ENCODE data around the gene ZNF728. TPM values are rescaled to one million over a fixed set of nuclear protein-coding genes. Genes with fewer than 3 reads are reported as not detected.
"Not testable (repeated sequence)": the region's sequence is repeated elsewhere in the genome, so short reads cannot be mapped to it uniquely, and the experiment has no call there.

Gene ZNF728
- total RNA-seq (not detected), total RNA-seq (0 to 0.12 (median 0) reads per million in 29 experiments)
- total RNA-seq (2013), result not detected

DNA sequence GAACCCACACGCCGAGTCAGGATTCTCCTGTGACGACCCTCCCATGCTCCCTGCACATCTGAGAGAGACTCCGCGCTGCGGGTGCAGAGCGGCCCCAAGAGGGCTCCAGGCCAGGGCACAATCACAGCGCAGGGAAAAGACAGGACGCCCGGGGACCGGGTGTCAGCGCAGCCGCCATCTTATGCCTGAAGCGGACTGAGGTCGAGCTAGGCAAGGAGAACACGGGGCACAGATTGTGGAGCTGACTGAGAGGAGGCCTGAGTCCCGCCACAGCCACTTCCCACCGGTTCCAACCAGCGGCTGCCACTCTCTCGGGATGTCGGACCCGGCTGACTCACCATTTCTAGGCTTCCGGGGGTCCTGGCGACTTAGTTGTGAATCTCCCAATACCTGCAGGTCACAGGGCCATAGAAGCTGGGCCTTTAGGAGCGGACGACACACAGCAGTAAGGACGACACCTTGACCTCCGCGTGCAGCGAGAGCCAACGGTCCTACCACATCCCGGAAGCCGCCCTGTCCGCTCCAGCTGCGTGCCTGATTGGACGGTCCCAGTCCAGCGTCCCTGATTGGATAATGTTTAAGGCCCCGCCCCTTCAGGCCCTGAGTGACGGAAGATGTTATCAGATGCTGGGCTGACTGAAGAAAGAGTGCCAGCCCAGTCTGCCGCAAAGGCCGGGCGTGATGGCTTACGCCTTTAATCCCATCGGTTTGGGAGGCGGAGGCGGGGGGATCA, at the start of gene ZNF728:
ZNF728 (minus strand) TSS at position 487 of the 733 bp plus-strand sequence; CDS start at position 341, 146 bp downstream.
- DNase-seq, result peak in 1 of 35 experiments; percentile 4
- CTCF ChIA-PET, result no interaction called here

DNA sequence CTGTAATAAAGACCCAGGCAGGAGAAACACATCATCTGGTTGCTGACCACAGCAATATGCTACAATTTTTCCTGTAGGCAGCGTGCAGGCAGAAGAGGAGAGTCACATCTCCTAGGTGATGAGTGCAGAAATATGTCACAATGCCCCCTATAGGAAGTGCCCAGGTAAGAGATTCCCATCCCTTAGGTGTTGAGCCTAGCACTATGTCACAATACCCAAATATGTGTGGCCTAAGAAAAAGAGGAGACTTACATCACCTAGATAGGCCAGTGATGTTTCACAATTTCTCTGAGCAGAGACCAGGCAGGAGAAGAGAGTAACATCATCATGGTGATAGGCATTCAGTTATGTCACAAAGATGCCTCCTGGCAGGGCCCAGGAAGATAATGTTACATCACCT, 49.4 kb upstream of the ZNF728 start:
- H3K27me3 ChIP-seq (replicated peaks in 1 of 2; ENCODE audit: control insufficient read depth in 2 of 2, extremely low read depth in 1 of 2, insufficient read depth in 2 of 2, low read length in 1 of 2), result no peaks in the 10 kb centered on the region
- DNase-seq, result no peak
- H3K4me1 ChIP-seq (ENCODE audit: control insufficient read depth in 1 of 2, extremely low read depth in 1 of 2, insufficient read depth in 2 of 2, low read length in 2 of 2), result no peaks in the 10 kb centered on the region
- H3K27ac ChIP-seq (ENCODE audit: low read length), result no peak overlapping the region
- ChIA-PET POLR2A (no interaction called here), CTCF (no interaction called here)
- H3K36me3 ChIP-seq (ENCODE audit: control insufficient read depth in 2 of 2, extremely low read depth in 1 of 2, insufficient read depth in 1 of 2, low read length in 1 of 2), result no peaks in the 10 kb centered on the region
- no peak for ATAC-seq (replicated peaks in 1 of 4)
- H3K4me1 Mint-ChIP-seq, result no peaks in the 10 kb centered on the region
- H3K27me3 Mint-ChIP-seq, result no peaks in the 10 kb centered on the region
- H3K4me3 ChIP-seq (ENCODE audit: control insufficient read depth in 1 of 2, extremely low read depth in 1 of 2, low read length in 1 of 2), result no peak overlapping the region
- H3K27ac Mint-ChIP-seq, result no peak overlapping the region
- no peaks in the 10 kb centered on the region for H3K9me3 ChIP-seq
- no peaks in the 10 kb centered on the region for H3K36me3 Mint-ChIP-seq
- H3K9me3 Mint-ChIP-seq, result peaks cover 24 to 43% (median 27%) of the 10 kb centered on the region in 3 donors
- H3K4me3 Mint-ChIP-seq, result no peak overlapping the region
- no CpG with 5 or more reads among the region's 1 CpG for WGBS (ENCODE audit: insufficient coverage)

More for the DNA sequence above, at the start of gene ZNF728:
- peaks cover 3% of the 10 kb centered on the region for H3K9me3 ChIP-seq
- 23% methylated on average over 40 of the region's 46 CpGs for whole genome bisulfite sequencing (ENCODE audit: insufficient coverage)
- no peaks in the 10 kb centered on the region for H3K36me3 ChIP-seq (ENCODE audit: control insufficient read depth in 2 of 2, extremely low read depth in 1 of 2, insufficient read depth in 1 of 2, low read length in 1 of 2)
- H3K4me3 ChIP-seq (ENCODE audit: control insufficient read depth in 1 of 2, extremely low read depth in 1 of 2, low read length in 1 of 2), result no peak within 1 kb of the TSS
- H3K27me3 ChIP-seq (replicated peaks in 1 of 2; ENCODE audit: control insufficient read depth in 2 of 2, extremely low read depth in 1 of 2, insufficient read depth in 2 of 2, low read length in 1 of 2), result peaks cover 0 to 7% of the 10 kb centered on the region in 2 experiments
- Mint-ChIP-seq H3K27me3 (no peaks in the 10 kb centered on the region), H3K9me3 (peaks cover 18 to 36% (median 19%) of the 10 kb centered on the region in 3 donors), H3K36me3 (no peaks in the 10 kb centered on the region), H3K4me1 (no peaks in the 10 kb centered on the region), H3K27ac (no peak within 1 kb of the TSS), H3K4me3 (no peak within 1 kb of the TSS)
- no peak within 1 kb of the TSS for H3K27ac ChIP-seq (ENCODE audit: low read length)
- no peak for ATAC-seq (replicated peaks in 1 of 4)
- POLR2A ChIA-PET, result no interaction called here
- H3K4me1 ChIP-seq (ENCODE audit: control insufficient read depth in 1 of 2, extremely low read depth in 1 of 2, insufficient read depth in 2 of 2, low read length in 2 of 2), result no peaks in the 10 kb centered on the region

DNA sequence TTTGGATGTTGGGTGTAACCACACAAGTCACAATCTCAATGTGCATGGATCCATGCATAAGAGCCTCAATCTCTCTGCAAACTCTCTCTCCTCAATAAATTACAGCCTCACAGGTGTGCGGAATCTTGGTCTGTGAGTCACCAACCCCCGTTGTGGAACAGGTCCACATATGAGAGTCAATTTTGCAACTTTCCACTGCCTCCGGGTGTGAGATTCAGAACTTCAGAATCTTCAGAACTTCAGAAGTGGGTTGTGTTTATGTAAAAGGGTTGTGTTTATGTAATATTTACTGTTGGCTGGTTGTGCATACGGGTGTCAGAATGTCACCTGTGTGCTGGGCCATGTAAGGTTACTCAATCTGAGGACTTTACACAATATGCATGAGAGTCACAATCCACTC, 46.3 kb upstream of the ZNF728 start:
- H3K4me3 Mint-ChIP-seq, result no peak overlapping the region
- H3K9me3 Mint-ChIP-seq, result peaks cover 23 to 39% (median 34%) of the 10 kb centered on the region in 3 donors
- CTCF ChIA-PET, result no interaction called here

GRCh38 chr19:23046743-23047142, 43.8 kb upstream of the ZNF728 start:
- Histone ChIP-seq H3K9me3 (no peaks in the 10 kb centered on the region), H3K27ac (ENCODE audit: low read length) (no peak overlapping the region), H3K4me1 (ENCODE audit: control insufficient read depth in 1 of 2, extremely low read depth in 1 of 2, insufficient read depth in 2 of 2, low read length in 2 of 2) (no peaks in the 10 kb centered on the region), H3K27me3 (replicated peaks in 1 of 2; ENCODE audit: control insufficient read depth in 2 of 2, extremely low read depth in 1 of 2, insufficient read depth in 2 of 2, low read length in 1 of 2) (no peaks in the 10 kb centered on the region), H3K4me3 (ENCODE audit: control insufficient read depth in 1 of 2, extremely low read depth in 1 of 2, low read length in 1 of 2) (no peak overlapping the region), H3K36me3 (ENCODE audit: control insufficient read depth in 2 of 2, extremely low read depth in 1 of 2, insufficient read depth in 1 of 2, low read length in 1 of 2) (no peaks in the 10 kb centered on the region)
- ChIA-PET POLR2A (no interaction called here), CTCF (no interaction called here)
- H3K4me3 Mint-ChIP-seq, result no peak overlapping the region
- no CpG with 5 or more reads among the region's 6 CpGs for WGBS (ENCODE audit: insufficient coverage)
- DNase-seq, result no peak
- H3K27me3 Mint-ChIP-seq, result no peaks in the 10 kb centered on the region
- H3K27ac Mint-ChIP-seq, result no peak overlapping the region
- no peaks in the 10 kb centered on the region for H3K4me1 Mint-ChIP-seq
- no peaks in the 10 kb centered on the region for H3K36me3 Mint-ChIP-seq
- no peak for ATAC-seq (replicated peaks in 1 of 4)
- peaks cover 28 to 34% (median 32%) of the 10 kb centered on the region in 3 donors for H3K9me3 Mint-ChIP-seq

More for the DNA sequence above, 46.3 kb upstream of the ZNF728 start:
- H3K4me3 ChIP-seq (ENCODE audit: control insufficient read depth in 1 of 2, extremely low read depth in 1 of 2, low read length in 1 of 2), result no peak overlapping the region
- Mint-ChIP-seq H3K36me3 (no peaks in the 10 kb centered on the region), H3K27me3 (no peaks in the 10 kb centered on the region), H3K4me1 (no peaks in the 10 kb centered on the region), H3K27ac (no peak overlapping the region)
- H3K36me3 ChIP-seq (ENCODE audit: control insufficient read depth in 2 of 2, extremely low read depth in 1 of 2, insufficient read depth in 1 of 2, low read length in 1 of 2), result no peaks in the 10 kb centered on the region
- no peaks in the 10 kb centered on the region for H3K9me3 ChIP-seq
- no peak overlapping the region for H3K27ac ChIP-seq (ENCODE audit: low read length)
- WGBS (ENCODE audit: insufficient coverage), result 100% methylated on average over 1 of the region's 4 CpGs
- POLR2A ChIA-PET, result no interaction called here
- H3K4me1 ChIP-seq (ENCODE audit: control insufficient read depth in 1 of 2, extremely low read depth in 1 of 2, insufficient read depth in 2 of 2, low read length in 2 of 2), result no peaks in the 10 kb centered on the region
- ATAC-seq (replicated peaks in 1 of 4) (no peak), DNase-seq (no peak)
- no peaks in the 10 kb centered on the region for H3K27me3 ChIP-seq (replicated peaks in 1 of 2; ENCODE audit: control insufficient read depth in 2 of 2, extremely low read depth in 1 of 2, insufficient read depth in 2 of 2, low read length in 1 of 2)

DNA sequence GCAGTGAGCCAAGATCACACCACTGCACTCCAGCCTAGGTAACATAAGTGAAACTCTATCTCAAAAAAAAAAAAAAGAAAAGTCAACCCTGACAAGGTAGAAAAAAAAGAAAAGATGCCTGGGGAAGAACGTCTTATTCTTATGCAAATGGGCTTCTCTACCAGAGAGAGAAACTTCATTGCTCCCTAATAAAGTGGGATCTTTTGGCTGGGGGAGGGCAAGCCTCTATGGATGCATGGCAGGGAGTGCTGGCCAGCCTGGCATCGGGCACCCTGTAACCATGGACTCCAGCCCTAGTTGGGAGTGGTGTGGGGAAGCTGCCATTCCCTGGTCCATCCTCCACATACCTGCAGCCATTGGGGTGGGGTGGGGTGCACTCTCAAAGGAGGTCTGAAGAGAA, 30.7 kb upstream of the ZNF728 start:
- CTCF ChIA-PET, result no interaction called here
- POLR2A ChIA-PET, result no interaction called here
- ATAC-seq (replicated peaks in 1 of 4) (no peak), DNase-seq (no peak)
- no CpG with 5 or more reads among the region's 2 CpGs for WGBS (ENCODE audit: insufficient coverage)
- Mint-ChIP-seq H3K36me3 (peaks cover 4% of the 10 kb centered on the region), H3K4me3 (no peak overlapping the region), H3K27ac (no peak overlapping the region), H3K27me3 (no peaks in the 10 kb centered on the region), H3K4me1 (no peaks in the 10 kb centered on the region), H3K9me3 (peaks cover 5 to 13% (median 10%) of the 10 kb centered on the region in 3 donors)
- no peaks in the 10 kb centered on the region for H3K4me1 ChIP-seq (ENCODE audit: control insufficient read depth in 1 of 2, extremely low read depth in 1 of 2, insufficient read depth in 2 of 2, low read length in 2 of 2)
- H3K4me3 ChIP-seq (ENCODE audit: control insufficient read depth in 1 of 2, extremely low read depth in 1 of 2, low read length in 1 of 2), result no peak overlapping the region
- H3K36me3 ChIP-seq (ENCODE audit: control insufficient read depth in 2 of 2, extremely low read depth in 1 of 2, insufficient read depth in 1 of 2, low read length in 1 of 2), result no peaks in the 10 kb centered on the region
- no peak overlapping the region for H3K27ac ChIP-seq (ENCODE audit: low read length)
- no peaks in the 10 kb centered on the region for H3K9me3 ChIP-seq
- H3K27me3 ChIP-seq (replicated peaks in 1 of 2; ENCODE audit: control insufficient read depth in 2 of 2, extremely low read depth in 1 of 2, insufficient read depth in 2 of 2, low read length in 1 of 2), result no peaks in the 10 kb centered on the region

DNA sequence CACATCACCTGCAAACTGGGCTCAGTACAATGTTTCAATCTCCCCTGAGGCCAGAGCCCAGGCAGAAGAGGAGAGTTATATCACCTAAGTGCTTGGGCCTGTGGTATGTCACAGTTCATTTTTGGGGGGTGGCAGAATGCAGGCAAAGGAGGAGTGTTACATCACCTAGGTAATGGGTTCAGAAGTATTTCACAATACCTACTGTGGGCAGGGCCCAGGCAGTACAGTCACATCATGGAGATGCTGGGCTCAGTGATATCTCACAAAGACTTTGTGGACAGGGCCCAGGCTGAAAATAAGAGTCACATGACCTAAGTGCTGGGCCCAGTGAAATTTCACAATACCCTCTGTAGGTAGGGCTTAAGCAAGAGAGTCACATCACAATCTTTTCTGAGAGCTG, 12.7 kb upstream of the ZNF728 start:
- H3K36me3 Mint-ChIP-seq, result no peaks in the 10 kb centered on the region
- no peak for ATAC-seq (replicated peaks in 1 of 4)
- Histone ChIP-seq H3K9me3 (no peaks in the 10 kb centered on the region), H3K36me3 (ENCODE audit: control insufficient read depth in 2 of 2, extremely low read depth in 1 of 2, insufficient read depth in 1 of 2, low read length in 1 of 2) (no peaks in the 10 kb centered on the region), H3K4me3 (ENCODE audit: control insufficient read depth in 1 of 2, extremely low read depth in 1 of 2, low read length in 1 of 2) (no peak overlapping the region), H3K27ac (ENCODE audit: low read length) (no peak overlapping the region), H3K27me3 (replicated peaks in 1 of 2; ENCODE audit: control insufficient read depth in 2 of 2, extremely low read depth in 1 of 2, insufficient read depth in 2 of 2, low read length in 1 of 2) (no peaks in the 10 kb centered on the region), H3K4me1 (ENCODE audit: control insufficient read depth in 1 of 2, extremely low read depth in 1 of 2, insufficient read depth in 2 of 2, low read length in 2 of 2) (no peaks in the 10 kb centered on the region)
- no peak overlapping the region for H3K4me3 Mint-ChIP-seq
- H3K4me1 Mint-ChIP-seq, result no peaks in the 10 kb centered on the region
- no peak overlapping the region for H3K27ac Mint-ChIP-seq
- H3K27me3 Mint-ChIP-seq, result no peaks in the 10 kb centered on the region
- POLR2A ChIA-PET, result no interaction called here
- DNase-seq, result no peak
- CTCF ChIA-PET, result no interaction called here
- H3K9me3 Mint-ChIP-seq, result peaks cover 22 to 59% (median 32%) of the 10 kb centered on the region in 3 donors

DNA sequence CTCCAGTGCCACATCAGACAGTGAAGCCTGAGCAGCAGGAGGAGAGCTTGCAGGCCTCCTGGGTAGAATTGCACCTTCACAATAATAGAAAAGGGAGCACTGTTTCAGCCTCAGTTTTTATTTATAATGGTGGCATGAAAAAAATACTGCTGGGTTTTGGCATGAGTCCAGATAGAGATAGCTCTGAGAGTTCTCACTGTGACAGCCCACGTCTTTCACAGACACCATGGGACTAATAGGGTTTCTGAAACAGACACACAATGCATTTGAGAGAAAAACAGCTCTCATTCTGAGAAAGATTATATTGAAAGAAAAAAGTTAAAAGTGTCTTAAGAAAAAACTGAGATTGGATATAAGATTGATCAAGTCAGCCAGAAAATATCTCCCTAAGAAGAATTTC, 8.0 kb downstream of the ZNF728 start:
- H3K4me1 ChIP-seq (ENCODE audit: control insufficient read depth in 1 of 2, extremely low read depth in 1 of 2, insufficient read depth in 2 of 2, low read length in 2 of 2); DNase-seq; H3K27ac ChIP-seq (ENCODE audit: low read length); H3K27ac Mint-ChIP-seq; H3K27me3 Mint-ChIP-seq; H3K36me3 ChIP-seq (ENCODE audit: control insufficient read depth in 2 of 2, extremely low read depth in 1 of 2, insufficient read depth in 1 of 2, low read length in 1 of 2); H3K4me1 Mint-ChIP-seq; H3K36me3 Mint-ChIP-seq; H3K9me3 ChIP-seq; ATAC-seq (replicated peaks in 1 of 4); H3K4me3 Mint-ChIP-seq; CTCF ChIA-PET; H3K27me3 ChIP-seq (replicated peaks in 1 of 2; ENCODE audit: control insufficient read depth in 2 of 2, extremely low read depth in 1 of 2, insufficient read depth in 2 of 2, low read length in 1 of 2); H3K4me3 ChIP-seq (ENCODE audit: control insufficient read depth in 1 of 2, extremely low read depth in 1 of 2, low read length in 1 of 2); POLR2A ChIA-PET: not testable (repeated sequence)
- peaks cover 13 to 49% (median 31%) of the 10 kb centered on the region in 3 donors for H3K9me3 Mint-ChIP-seq
- no CpG with 5 or more reads among the region's 1 CpG for WGBS (ENCODE audit: insufficient coverage)
